GM10266 (cell line): ENCODE measurements around the gene P4HA2.
A peak's percentile ranks its signal among the peaks of the same experiment; 100 is the strongest.
"Not testable (repeated sequence)": the region's sequence is repeated elsewhere in the genome, so short reads cannot be mapped to it uniquely, and the experiment has no call there.

ENCODE experiments used
- DNase-seq: peaks from one replicate; pipeline ENCODE4 v3.0.0; 2012; ENCODE audit errors: extremely low spot score
- CTCF ChIP-seq: IDR thresholded peaks from 2 replicates; pipeline ENCODE4 v1.5.1; 2012; ENCODE audit warnings: mild to moderate bottlenecking, low read depth; ENCODE audit not compliant: control insufficient read depth, insufficient read depth; ENCODE audit errors: missing control alignments

The P4HA2 gene

GRCh38 chr5:132180134-132180745, 47.4 kb downstream of the P4HA2 start:
- DNase-seq: peak; percentile 67

GRCh38 chr5:132179405-132179804, 48.2 kb downstream of the P4HA2 start:
- TF ChIP-seq CTCF: no peak
- peak; percentile 37 for DNase-seq

More at GRCh38 chr5:132180134-132180745, 47.4 kb downstream of the P4HA2 start:
- peak; percentile 59 for TF ChIP-seq CTCF

- TF ChIP-seq CTCF: no peak
- no peak for DNase-seq
Observed at GRCh38 chr5:132177691-132178149, 49.9 kb downstream of the P4HA2 start.

GRCh38 chr5:132176987-132177386, 50.7 kb downstream of the P4HA2 start:
- peak; percentile 40 for TF ChIP-seq CTCF
- DNase-seq: peak; percentile 54

- DNase-seq: no peak
Observed at GRCh38 chr5:132176521-132176945, 51.1 kb downstream of the P4HA2 start.

GRCh38 chr5:132162945-132163344, 64.7 kb downstream of the P4HA2 start:
- DNase-seq: no peak
- TF ChIP-seq CTCF: no peak

More at GRCh38 chr5:132176521-132176945, 51.1 kb downstream of the P4HA2 start:
- TF ChIP-seq CTCF: no peak

- DNase-seq: not testable (repeated sequence)
Observed at GRCh38 chr5:132161574-132162326, 65.9 kb downstream of the P4HA2 start.

- TF ChIP-seq CTCF: no peak
- no peak for DNase-seq
Observed at GRCh38 chr5:132156413-132156812, 71.2 kb downstream of the P4HA2 start.
